ENCODE measurements around the gene SV2B. TPM values are rescaled to one million over a fixed set of nuclear protein-coding genes. Genes with fewer than 3 reads are reported as not detected.
"Not testable (repeated sequence)": the region's sequence is repeated elsewhere in the genome, so short reads cannot be mapped to it uniquely, and the experiment has no call there.

The SV2B gene
- total RNA-seq, 1 donor from 2014 or later = under 0.01 TPM

DNA sequence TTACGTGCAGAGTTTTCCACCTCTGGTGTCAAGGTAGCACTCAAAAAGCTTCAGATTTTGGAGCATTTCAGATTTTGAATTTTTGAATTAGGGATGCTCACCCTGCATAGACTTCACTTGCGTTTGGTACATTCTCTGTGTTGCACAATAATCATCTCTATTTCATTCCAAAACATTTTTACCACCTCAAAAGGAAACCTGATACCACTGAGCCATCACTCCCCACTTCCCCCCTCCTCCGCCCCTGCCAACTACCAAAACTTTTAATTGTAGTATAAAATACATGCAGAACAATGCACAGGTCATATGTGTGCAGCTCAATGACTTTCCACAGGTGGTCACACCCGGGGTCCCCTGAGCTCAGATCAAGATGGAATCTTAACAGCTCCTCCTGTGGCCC is 208.8 kb downstream of the SV2B start:
- no peak for DNase-seq (ENCODE audit: low read depth)

DNA sequence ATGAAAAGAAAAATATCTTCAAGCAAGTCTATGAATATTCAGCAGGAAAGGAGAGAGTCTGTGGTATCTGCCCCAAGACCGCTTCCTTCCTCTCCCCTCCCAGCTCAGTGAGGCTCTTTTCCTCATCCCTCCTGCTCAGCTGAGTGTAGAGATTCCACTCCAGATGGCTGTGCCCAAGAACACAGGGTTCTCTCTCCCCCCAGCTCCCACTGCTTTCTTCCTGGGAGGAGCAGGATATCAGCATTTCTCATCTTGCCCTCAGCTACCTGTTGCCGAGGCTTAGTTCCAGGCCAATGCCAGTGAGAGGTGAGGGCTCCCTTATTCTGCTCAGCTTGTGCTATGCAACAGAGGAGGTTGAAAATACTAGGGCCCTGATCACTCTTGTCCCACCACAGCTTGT is 211.9 kb downstream of the SV2B start:
- peak; percentile 1 for DNase-seq (ENCODE audit: low read depth)

DNA sequence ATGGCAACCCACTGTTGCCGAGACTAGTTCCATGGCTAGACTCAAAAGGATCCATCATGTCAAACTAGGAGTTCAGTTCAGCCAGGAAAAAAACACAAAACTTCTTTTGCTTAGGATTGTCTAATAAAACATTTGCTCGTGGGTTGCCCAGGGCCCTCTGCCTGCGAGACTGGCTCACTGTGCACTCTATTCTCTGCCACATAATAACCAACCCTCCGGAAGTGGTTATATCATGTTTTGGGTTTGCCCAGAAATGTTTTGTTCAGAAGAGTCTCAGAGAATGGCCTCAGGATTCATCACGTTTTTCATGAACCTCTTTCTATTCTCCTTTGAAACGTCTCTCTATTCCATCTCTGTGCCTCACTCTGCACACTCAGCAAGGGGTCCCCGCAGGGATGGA is 216.1 kb downstream of the SV2B start:
- no peak for DNase-seq (ENCODE audit: low read depth)

DNA sequence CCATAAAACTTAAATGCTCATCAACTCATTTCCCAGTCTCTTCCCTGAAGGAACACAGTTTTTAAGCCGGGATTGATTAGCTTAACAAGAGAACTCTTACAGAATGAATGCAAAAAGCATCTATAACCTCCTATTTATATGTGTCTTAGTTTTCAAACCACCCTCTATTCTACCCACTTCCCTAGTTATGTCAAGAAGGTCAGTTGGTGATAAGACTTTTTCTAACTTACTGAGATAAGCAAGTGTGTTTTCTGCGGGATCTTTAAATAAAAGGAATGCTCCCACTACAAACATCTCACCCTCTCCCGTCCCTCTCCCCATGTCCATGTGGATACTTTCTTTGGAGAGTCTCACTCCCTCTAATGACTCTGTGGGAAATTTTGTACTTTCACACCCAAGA is 218.5 kb downstream of the SV2B start:
- no peak for DNase-seq (ENCODE audit: low read depth)

- DNase-seq (ENCODE audit: low read depth) = no peak
Observed at GRCh38 chr15:91318931-91319330, 218.9 kb downstream of the SV2B start.

DNA sequence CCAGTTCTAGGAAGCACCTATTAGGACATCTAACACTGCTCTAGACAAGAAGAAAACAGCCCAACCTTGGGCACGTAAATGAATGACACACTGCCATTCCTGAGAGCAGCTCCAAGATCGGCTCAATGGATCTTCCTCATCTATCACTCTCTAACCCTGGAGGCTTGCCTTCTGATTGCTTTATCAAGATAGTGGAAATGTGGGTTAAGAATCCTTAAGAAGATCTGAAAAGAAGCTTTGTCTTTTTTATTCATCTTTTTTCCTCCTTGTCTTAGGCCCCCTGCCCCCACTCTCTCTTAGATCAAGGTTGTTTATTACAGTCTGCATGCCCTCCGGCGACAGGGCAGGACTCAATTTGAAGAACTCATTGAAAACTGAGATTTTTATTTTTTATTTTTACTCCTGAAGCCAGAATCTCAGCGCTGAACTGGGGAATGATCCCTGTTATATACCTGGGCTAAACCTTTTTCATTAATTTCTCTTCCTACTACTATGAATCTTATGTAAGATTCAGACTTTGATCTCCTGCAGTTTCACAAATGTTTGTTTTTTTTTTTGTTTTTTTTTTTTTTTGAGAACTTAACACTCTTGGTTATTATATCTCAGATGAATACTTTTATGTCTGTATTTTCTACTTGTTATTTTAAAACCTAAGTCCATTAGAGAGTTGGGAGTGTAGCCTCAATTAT is 219.5 kb downstream of the SV2B start:
- DNase-seq (ENCODE audit: low read depth) = no peak

DNA sequence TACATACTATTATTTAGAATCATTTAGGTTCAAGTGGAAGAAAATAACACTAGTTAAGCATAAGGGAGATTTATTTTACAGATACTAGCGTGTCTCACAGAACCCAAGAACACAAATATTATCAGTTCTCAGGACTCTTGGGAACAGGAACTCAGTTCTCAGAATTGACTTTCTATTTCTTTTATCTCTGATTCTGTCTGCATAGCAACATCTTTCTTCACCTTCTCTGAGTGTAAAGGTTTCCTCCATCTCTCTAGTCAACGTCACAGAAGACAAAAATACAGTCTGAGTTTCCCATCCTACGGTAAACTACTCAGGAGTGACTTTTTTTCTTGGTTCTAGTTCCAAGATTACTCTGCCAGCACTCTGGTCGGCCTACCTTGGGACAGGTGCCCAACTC is 220.0 kb downstream of the SV2B start:
- no peak for DNase-seq (ENCODE audit: low read depth)

DNA sequence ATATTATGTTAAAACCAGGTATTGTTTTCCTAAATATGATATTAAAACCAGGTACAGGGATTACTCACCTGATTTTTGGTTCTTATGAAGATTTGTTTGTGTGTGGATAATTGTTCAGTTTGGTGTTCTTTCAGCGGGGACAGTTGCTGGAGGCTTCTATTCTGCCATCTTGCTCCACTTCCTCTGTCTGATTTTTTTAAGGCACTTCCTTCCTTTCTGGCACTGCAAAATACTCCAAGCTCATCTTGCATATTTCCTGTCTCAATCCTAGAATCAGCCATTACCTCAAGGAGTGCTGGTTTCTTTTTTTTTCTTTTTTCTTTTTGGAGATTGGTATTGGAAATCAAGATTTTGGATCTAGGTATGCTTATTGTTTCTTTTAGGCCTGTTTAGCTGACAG is 229.9 kb downstream of the SV2B start:
- no peak for DNase-seq (ENCODE audit: low read depth)

- DNase-seq (ENCODE audit: low read depth) = no peak
Observed at GRCh38 chr15:91331581-91331980, 231.5 kb downstream of the SV2B start.

DNA sequence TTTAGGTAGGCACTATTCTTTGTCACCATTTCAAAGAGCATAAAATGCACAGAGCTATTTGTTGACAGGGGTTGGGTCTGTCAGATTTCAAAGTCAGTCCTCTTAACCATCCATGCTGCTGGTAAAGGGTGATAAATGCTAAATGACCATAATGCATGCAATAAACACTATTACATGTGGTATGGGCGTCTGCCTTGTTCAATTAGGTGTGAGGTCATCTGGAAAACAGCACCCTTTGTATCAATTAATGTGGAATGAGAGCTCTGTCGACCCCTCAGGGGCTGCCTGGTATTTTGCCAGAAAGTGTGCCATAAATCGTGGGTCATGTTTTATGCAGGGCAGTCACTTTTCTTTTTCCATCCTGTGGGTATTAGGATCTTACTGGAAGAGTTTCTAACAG is 235.6 kb downstream of the SV2B start:
- DNase-seq (ENCODE audit: low read depth) = no peak

DNA sequence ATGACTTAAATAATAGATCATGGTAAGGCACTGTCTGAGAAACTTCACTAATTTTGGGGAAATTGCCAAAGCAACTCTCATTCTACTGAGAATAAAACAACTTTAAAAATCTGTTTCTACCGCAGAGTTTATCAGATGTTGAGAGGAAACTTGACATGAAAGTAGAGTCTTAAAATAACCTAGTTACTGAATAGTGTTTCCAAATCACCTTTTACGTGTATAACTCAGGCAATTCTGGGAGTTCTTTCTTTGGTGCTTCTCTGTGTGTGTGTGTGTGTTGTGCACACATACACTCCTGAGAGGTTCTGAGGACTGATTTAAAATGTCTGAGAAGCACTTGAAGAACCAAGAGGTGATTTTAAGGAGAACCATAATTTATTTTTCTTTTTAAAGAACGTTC is 236.6 kb downstream of the SV2B start:
- DNase-seq (ENCODE audit: low read depth) = no peak

DNA sequence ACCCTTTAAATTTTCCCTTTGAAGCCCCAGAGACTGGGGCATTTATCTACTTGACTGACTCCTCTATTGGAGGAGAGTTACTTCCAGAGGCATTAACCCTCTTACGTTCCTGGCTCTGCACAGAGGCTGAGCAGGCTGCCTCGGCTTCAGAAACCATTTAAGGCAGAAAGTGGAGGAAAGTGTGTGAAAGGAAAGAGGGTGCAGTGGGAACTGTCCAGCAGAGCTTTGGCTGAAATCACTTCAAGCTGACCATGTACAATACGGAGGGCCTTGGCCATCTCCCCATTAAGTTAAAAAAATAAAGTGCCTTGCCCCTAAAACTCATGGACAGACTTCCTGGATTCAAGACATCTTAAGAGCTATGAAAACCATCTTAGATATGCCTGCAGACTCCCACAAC is 238.7 kb downstream of the SV2B start:
- peak; percentile 27 for DNase-seq (ENCODE audit: low read depth)

DNA sequence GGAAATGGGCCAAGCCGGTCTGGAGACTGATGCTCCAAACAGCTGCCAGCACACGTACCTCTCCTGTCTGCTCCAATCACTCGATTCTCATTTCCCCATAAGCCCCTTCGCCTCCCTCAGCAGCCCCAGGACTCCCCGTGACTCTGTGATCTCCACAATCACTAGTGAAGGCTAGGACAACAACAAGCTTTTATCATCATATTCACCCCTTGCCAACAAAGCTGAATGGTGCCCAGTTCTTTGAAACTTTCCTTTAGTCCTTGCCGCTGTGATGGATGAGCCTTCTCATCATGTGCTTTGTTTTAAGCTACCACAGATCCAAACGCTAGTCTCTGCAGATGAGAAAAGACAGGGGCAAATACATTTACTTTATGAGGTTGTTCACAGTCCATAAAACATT is 242.0 kb downstream of the SV2B start:
- DNase-seq (ENCODE audit: low read depth) = no peak

DNA sequence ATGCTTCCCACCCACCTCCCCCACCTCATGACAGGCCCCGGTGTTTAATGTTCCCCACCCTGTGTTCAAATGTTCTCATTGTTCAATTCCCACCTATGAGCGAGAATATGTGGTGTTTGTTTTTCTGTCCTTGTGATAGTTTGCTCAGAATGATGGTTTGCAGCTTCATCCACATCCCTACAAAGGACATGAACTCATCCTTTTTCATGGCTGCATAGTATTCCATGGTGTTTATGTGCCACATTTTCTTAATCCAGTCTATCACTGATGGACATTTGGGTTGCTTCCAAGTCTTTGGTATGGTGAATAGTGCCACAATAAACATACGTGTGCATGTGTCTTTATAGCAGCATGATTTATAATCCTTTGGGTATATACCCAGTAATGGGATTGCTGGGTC is 244.9 kb downstream of the SV2B start:
- DNase-seq (ENCODE audit: low read depth) = not testable (repeated sequence)

- no peak for DNase-seq (ENCODE audit: low read depth)
Observed at GRCh38 chr15:91345736-91346135, 245.7 kb downstream of the SV2B start.

- no peak for DNase-seq (ENCODE audit: low read depth)
Observed at GRCh38 chr15:91346259-91346658, 246.2 kb downstream of the SV2B start.

GRCh38 chr15:91348752-91349500 is 248.9 kb downstream of the SV2B start:
- peak; percentile 54 for DNase-seq (ENCODE audit: low read depth)

Other genes starting within 250 kb of the SV2B start
- 59.2 and 124 TPM in 2 replicates for gene FURIN, start 231.7 kb upstream of the SV2B start, total RNA-seq
- 3.3 and 7.1 TPM in 2 replicates for gene FES, start 215.8 kb upstream of the SV2B start, total RNA-seq
- 12.0 and 31.3 TPM in 2 replicates for gene MAN2A2, start 197.0 kb upstream of the SV2B start, total RNA-seq
- gene HDDC3, start 167.7 kb upstream of the SV2B start, total RNA-seq = 13.0 and 17.1 TPM in 2 replicates
- 71.0 and 74.1 TPM in 2 replicates for gene UNC45A, start 165.0 kb upstream of the SV2B start, total RNA-seq
- gene RCCD1, start 145.4 kb upstream of the SV2B start, total RNA-seq = 10.1 and 15.7 TPM in 2 replicates
- 18.4 and 93.3 TPM in 2 replicates for gene PRC1, start 105.7 kb upstream of the SV2B start, total RNA-seq
- 13.8 and 22.4 TPM in 2 replicates for gene VPS33B, start 77.7 kb upstream of the SV2B start, total RNA-seq

All from renal cortical epithelial cell (primary cell).